ENCODE data around the gene AP1S3.
A peak's percentile ranks its signal among the peaks of the same experiment; 100 is the strongest.
"Not testable (repeated sequence)": the region's sequence is repeated elsewhere in the genome, so short reads cannot be mapped to it uniquely, and the experiment has no call there.

AP1S3 gene

DNA sequence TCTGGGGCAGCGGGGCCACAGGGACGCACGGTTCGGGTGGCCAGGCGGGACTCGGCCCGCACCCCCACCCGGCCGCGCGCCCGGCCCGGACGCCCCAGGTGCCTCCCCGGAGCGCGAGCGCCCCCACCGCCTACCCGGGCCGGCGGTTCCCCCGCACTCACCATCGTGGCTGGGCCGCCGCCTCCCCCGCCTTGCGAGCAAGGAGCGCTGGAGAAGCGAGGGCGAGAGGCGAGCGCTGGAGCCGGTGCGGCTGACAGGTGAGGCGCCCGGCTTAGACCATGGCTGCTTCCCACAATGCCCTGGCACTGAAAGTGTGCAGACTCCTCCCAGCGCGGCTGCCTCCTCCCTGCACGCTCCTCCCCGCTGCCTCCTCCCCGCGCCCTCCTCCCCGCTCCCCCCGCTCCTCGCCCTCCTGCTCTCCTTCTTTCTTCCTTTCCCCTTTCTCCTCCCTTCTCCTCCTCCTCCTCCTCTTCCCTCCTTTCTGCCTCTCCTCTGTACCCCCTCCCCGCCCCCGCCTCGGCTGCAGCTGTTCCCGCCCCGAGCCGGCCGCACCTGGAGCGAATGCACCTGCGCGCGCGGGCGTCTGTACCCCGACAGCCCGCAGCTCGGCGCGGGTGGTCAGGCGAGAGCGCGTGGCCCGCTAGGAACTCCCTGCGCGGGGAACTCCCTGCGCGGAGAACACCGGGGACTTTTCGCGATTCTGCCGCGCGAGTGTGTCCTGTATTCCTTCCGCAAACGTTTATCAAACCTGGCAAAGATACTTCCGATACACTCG lies at the start of gene AP1S3:
Gene AP1S3 (minus strand): TSS at position 296 of the 775 bp plus-strand sequence. CDS start 132 bp downstream, at position 164.
- DNase-seq: peak; percentile 83

DNA sequence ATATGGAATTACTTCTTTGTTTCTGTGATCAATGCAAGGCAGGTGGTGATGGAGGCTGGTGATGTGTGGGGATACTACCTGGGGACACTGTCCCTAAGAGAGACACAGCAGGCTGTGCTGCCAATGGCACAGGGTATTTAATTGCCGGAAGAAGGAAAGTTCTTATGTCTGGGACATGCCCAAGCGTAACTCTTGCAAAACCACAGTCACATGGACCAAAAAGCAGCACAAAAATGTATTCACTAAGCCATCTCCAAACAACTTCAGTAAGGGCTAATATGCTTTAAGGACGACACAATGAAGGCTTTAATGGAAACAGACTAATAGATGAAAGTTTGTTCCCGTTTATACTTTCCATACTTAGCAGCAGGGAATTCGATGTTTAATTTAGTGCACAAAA lies 49.7 kb upstream of the AP1S3 start:
- no peak for DNase-seq

DNA sequence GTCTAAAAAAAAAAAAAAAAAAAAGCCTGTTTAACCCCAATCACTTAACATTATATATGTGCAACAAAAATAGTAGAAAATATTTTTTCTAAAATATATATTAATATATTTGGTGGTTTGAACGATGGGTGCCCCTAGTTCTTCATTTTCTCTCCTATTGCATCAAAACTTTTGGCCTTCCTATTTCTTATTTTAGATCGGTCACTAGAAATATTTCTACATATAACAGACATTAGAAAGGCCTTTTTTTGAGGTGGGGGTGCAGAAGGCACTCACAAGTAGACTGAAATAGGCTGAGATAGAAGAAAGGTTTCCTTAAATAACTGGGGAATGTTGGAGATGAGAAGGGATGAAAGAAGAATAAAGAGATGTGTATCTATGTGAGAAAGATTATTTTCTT lies 49.3 kb upstream of the AP1S3 start:
- DNase-seq: no peak

DNA sequence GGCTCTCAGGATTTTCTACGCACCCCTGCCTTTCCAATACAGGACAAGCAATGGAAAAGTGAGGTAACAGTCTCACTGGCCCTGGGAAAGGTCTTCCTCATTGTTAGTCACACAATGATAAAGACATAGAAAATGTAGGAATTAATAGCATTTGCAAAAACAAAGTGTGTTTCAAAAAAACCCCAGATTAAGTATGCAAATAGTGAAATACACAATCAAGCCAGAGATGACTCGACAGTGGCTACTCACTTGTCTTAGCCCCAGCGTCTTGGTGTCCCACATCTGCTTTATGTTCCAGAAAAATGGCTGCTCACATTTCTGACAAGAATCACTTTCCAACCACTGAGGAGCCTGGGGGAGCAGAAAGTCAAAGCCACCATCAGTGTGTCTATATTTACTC lies 47.0 kb upstream of the AP1S3 start:
- DNase-seq: no peak

- DNase-seq: no peak
Observed at GRCh38 chr2:223882715-223883114, 45.3 kb upstream of the AP1S3 start.

DNA sequence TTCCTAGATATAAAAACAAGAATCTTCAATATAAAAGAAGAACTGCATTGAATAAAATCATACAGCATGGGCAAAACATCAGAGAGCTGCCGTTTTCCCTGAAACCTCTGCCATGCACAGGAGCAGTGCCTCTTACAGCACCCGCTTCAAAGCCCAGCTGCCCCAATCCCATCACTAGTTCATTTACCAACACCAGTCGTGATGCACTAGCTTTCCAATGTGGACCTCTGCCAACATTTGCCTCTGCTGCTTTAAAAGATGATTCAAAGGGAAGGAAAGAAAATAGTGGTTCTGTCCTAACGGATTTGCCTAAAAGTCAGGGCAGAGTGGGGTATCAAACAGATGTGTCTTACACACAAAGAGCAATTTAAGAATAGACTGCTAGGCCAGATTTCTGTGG lies 43.4 kb upstream of the AP1S3 start:
- DNase-seq: no peak

DNA sequence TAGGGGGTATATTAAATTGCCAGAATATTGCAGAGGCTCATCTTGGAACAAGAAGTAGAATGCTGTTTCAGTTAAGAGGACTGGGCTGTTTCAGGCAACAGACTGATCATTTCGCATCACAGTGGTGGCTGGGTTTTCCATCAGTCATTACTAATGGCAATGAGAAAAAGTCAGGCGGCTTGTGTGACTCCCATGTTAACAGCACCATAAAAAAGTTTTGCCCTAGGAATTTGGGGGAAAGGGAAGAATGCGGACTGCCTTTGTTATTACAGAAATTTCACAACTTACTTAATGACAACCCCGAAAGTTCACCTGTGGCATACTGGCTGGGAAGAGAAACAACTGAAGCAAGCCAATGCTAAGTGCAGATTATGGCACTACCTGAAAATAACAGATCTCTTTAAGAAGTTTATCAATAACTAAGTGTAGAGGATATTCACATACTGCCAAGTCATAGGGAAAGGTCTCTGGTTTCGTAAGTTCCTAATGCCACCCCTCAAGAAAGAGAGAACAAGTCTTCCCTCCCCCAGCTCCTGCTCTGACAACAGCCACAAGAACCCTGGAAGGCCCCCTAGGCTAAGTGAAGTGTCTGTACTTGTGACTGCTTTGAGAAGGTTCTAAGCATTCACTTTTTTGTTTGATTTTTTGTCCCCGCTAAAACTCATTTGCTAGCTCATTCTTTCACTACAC lies 40.5 kb upstream of the AP1S3 start:
- DNase-seq: no peak

DNA sequence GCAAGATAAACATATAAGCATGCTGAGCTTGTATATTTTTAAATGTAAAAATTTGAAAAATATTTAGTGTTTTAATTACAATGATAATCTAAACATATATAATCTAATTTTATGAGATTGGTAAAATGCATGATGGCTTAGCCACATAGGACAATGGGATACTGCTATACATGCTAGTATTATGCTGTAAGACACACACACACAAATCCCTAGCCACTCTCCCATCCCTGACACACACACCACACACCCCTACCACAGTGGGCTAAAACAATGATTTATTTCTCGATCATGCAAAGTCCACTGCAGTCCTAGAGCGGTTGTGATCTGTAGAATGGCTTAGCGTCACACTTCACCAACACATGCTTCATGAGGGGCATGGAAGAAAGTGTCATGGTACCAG lies 36.3 kb upstream of the AP1S3 start:
- no peak for DNase-seq

- not testable (repeated sequence) for DNase-seq
Observed at GRCh38 chr2:223872772-223873171, 35.4 kb upstream of the AP1S3 start.

GRCh38 chr2:223871661-223872060 lies 34.3 kb upstream of the AP1S3 start:
- not testable (repeated sequence) for DNase-seq

GRCh38 chr2:223870840-223871611 lies 33.6 kb upstream of the AP1S3 start:
- DNase-seq: no peak

DNA sequence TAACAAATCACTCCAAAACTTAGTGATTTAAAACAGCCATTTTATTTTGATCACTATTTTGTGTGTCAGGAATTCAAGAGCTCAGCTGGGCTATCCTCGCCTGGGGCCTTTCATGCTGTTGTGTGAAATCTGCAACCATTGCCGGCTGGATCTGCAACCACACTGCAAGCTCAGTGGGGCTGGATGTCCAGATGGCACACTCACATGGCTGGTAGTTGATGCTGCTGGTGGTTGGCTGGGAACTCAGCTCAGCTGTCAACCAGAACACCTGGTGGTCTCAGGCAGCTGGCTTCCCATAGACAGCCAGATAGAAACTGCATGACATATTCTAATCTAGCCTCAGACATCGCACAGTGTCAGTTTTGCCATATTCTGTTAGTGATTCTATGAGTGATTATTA lies 30.6 kb upstream of the AP1S3 start:
- peak; percentile 5 for DNase-seq

- DNase-seq: no peak
Observed at GRCh38 chr2:223865907-223866508, 28.6 kb upstream of the AP1S3 start.

DNA sequence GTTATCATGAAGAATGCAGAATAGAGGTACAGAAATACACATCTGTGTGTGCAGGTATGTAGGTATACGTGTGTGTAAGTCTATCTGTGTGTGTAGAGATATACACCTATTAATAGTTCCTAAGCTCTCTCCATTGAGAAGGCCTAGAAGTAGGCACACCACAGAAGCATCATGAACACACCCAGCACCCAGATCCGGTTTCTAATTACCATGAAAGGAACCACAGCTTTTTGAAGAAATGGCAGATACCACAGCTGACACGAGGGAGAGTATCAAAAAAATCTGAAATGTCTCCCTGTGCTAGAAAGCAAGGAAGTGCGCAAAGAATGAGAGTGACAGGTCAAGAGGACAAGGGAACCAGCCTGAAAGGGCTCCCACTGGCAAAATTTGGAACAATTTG lies 27.7 kb upstream of the AP1S3 start:
- DNase-seq: no peak

DNA sequence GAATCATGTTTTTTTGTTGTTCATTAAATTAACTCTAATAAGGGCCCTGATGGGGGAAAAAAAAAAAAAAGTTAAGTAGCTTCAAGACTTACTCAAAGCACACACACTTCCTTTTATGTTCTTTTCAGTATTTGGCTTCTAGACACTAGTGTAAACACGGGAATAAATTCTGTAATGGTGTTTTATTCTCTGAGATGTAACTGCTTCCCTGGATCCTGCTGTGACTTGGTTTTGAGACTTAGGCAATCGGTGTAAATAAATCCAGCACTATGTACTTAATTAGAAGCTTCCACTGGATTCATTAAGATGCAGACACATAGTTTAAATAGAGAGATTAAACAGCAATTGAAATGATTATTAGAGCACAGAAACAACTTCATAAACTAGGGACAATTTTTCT lies 26.1 kb upstream of the AP1S3 start:
- no peak for DNase-seq

- no peak for DNase-seq
Observed at GRCh38 chr2:223860809-223861738, 23.7 kb upstream of the AP1S3 start.

- DNase-seq: no peak
Observed at GRCh38 chr2:223859070-223859469, 21.7 kb upstream of the AP1S3 start.

GRCh38 chr2:223856584-223856983 lies 19.2 kb upstream of the AP1S3 start:
- no peak for DNase-seq

DNA sequence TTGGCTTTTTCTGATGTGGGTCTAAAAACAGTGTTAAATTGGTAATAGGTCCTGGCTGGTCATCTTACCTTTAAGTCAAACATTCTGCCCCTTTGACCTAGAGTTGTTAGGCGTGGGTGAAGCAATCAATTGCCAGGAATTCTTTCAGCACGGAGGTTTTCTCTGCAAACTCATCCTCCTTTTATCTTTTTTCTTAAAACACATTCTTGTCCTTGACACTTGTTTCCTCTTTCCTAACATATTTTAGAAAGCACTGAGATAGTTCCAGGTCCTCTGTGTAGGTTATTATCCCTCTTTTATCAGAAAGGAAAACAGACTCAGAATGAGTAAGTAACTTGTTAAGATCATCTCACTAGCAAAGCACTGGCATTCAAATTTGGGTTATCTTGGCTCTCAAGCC lies 18.6 kb upstream of the AP1S3 start:
- DNase-seq: no peak

GRCh38 chr2:223855426-223855825 lies 18.0 kb upstream of the AP1S3 start:
- DNase-seq: no peak

DNA sequence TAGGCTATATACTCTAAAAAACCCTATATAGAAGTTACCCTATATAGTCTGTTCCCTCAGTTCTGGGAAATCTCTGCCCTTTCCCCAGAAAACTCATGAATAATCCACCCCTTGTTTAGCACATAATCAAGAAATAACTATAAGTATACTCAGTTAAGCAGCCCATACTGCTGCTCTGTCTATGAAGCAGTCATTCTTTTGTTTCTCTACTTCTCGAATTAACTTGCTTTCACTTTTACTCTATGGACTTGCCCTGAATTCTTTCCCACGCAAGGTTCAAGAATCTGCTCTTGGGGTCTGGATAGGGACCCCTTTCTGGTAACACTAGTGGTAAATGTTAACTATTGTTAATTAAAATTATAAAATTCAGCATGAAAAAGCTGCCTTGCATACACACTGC lies 17.4 kb upstream of the AP1S3 start:
- no peak for DNase-seq

DNA sequence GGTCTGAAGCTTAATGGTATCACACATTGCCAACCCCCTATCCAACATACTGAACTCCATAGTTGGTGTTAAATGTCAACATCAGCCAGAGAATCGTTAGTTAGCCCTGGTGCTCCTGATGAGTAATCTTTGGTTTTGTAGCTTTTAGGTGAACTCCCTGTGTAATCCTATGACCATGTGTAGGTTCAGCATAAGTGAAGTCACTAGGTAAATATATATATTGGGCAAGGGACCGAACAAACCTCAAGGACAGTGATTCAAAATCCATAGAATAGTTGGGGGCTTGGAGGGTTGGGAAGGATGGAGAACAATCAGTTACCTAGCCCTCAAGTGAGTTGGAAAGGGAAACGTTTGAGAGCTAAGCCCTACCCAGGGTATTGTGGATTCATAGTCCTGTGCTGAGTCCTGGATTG lies 16.0 kb upstream of the AP1S3 start:
- DNase-seq: no peak
